ENCODE results near the gene RNF123. TPM values are rescaled to one million over a fixed set of nuclear protein-coding genes. Genes with fewer than 3 reads are reported as not detected.
"Not testable (repeated sequence)": the region's sequence is repeated elsewhere in the genome, so short reads cannot be mapped to it uniquely, and the experiment has no call there.

Gene RNF123
- total and polyA plus RNA-seq, 4 donors: 34.3 to 104 (median 40.2) TPM

GRCh38 chr3:49681543-49681942, 7.8 kb upstream of the RNF123 start:
- no peak overlapping the region for H3K27ac ChIP-seq (ENCODE audit: low read depth in 1 of 2, low read length in 2 of 2)
- H3K36me3 ChIP-seq (ENCODE audit: control insufficient read depth in 4 of 4, insufficient read depth in 3 of 4, low read depth in 1 of 4, low read length in 3 of 4): peaks cover 15 to 74% (median 56%) of the 10 kb centered on the region in 4 donors
- H3K9me3 ChIP-seq (ENCODE audit: control insufficient read depth in 4 of 4, low read length in 3 of 4): no peaks in the 10 kb centered on the region
- H3K9ac ChIP-seq (ENCODE audit: low read depth in 1 of 2, low read length in 2 of 2): no peak overlapping the region
- H3K27me3 ChIP-seq (ENCODE audit: control insufficient read depth in 4 of 4, insufficient read depth in 4 of 4, low read length in 3 of 4): no peaks in the 10 kb centered on the region
- 87% methylated on average over 4 of the region's 4 CpGs for WGBS
- no peak overlapping the region for H3K4me3 ChIP-seq (ENCODE audit: low read depth in 1 of 3, low read length in 3 of 3)
- peaks cover 0 to 5% (median under 1%) of the 10 kb centered on the region in 4 donors for H3K4me1 ChIP-seq (ENCODE audit: control insufficient read depth in 4 of 4, insufficient read depth in 4 of 4, low read length in 3 of 4)
- no peak for DNase-seq (ENCODE audit: low spot score)
- TF ChIP-seq JUND (IDR thresholded peaks at IDR 0.05): no peak

DNA sequence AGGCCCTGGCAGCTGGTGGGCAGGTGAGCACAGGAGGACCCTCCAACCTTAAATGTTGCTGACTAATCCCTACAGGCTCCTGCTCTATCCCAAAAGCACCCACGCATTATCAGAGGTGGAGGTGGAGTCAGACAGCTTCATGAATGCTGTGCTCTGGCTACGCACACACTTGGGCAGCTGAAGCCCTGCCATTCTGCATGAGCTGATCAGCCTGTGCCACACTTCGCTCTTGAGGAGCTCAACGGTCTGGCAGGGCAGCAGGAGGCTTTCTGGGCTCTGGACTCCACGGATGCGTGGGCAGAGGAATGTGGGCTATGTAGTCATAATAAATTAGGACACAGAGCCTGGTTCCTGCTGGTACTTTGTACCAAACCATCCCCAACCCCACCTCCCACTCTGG, 6.2 kb upstream of the RNF123 start:
- Histone ChIP-seq H3K9ac (ENCODE audit: low read depth in 1 of 2, low read length in 2 of 2) (no peak overlapping the region), H3K27ac (ENCODE audit: low read depth in 1 of 2, low read length in 2 of 2) (no peak overlapping the region), H3K4me3 (ENCODE audit: low read depth in 1 of 3, low read length in 3 of 3) (no peak overlapping the region), H3K27me3 (ENCODE audit: control insufficient read depth in 4 of 4, insufficient read depth in 4 of 4, low read length in 3 of 4) (no peaks in the 10 kb centered on the region), H3K36me3 (ENCODE audit: control insufficient read depth in 4 of 4, insufficient read depth in 3 of 4, low read depth in 1 of 4, low read length in 3 of 4) (peaks cover 18 to 60% (median 51%) of the 10 kb centered on the region in 4 donors), H3K9me3 (ENCODE audit: control insufficient read depth in 4 of 4, low read length in 3 of 4) (no peaks in the 10 kb centered on the region), H3K4me1 (ENCODE audit: control insufficient read depth in 4 of 4, insufficient read depth in 4 of 4, low read length in 3 of 4) (peaks cover 3 to 15% (median 7%) of the 10 kb centered on the region in 4 donors)
- no peak for DNase-seq (ENCODE audit: low spot score)
- TF ChIP-seq HNF4G (IDR thresholded peaks at IDR 0.05) (no peak), SP1 (IDR thresholded peaks at IDR 0.05) (no peak)
- WGBS: 89% methylated on average over 6 of the region's 6 CpGs

DNA sequence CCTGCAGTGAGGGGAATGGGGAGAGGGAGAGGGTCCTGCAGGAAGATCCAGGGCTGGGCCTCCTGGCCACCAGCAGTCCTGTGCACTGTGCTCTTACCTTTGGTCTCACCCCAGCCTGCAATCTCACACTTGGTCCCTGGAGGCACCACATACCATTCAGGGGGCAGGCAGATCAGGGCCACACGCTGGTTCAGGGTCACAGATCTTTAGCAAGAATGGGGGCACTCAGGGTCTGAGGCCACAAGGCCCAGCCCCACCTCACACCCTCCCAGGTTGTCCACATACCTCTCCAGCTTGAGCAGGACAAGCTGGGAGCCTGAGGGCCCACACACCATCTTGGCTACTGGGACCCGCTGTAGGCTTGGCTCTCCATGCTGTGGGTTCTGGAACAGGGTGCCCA, 4.9 kb upstream of the RNF123 start:
- not testable (repeated sequence) for H3K9me3 ChIP-seq (ENCODE audit: control insufficient read depth in 4 of 4, low read length in 3 of 4); H3K9ac ChIP-seq (ENCODE audit: low read depth in 1 of 2, low read length in 2 of 2); H3K27ac ChIP-seq (ENCODE audit: low read depth in 1 of 2, low read length in 2 of 2); H3K4me3 ChIP-seq (ENCODE audit: low read depth in 1 of 3, low read length in 3 of 3); DNase-seq (ENCODE audit: low spot score); H3K27me3 ChIP-seq (ENCODE audit: control insufficient read depth in 4 of 4, insufficient read depth in 4 of 4, low read length in 3 of 4)
- WGBS: 99% methylated on average over 2 of the region's 2 CpGs
- Histone ChIP-seq H3K36me3 (ENCODE audit: control insufficient read depth in 4 of 4, insufficient read depth in 3 of 4, low read depth in 1 of 4, low read length in 3 of 4) (peaks cover 18 to 48% (median 42%) of the 10 kb centered on the region in 4 donors), H3K4me1 (ENCODE audit: control insufficient read depth in 4 of 4, insufficient read depth in 4 of 4, low read length in 3 of 4) (peaks cover 3 to 15% (median 7%) of the 10 kb centered on the region in 4 donors)

- WGBS: 95% methylated on average over 10 of the region's 10 CpGs
- H3K27ac ChIP-seq (ENCODE audit: low read depth in 1 of 2, low read length in 2 of 2); H3K9ac ChIP-seq (ENCODE audit: low read depth in 1 of 2, low read length in 2 of 2); H3K4me3 ChIP-seq (ENCODE audit: low read depth in 1 of 3, low read length in 3 of 3); H3K9me3 ChIP-seq (ENCODE audit: control insufficient read depth in 4 of 4, low read length in 3 of 4); H3K27me3 ChIP-seq (ENCODE audit: control insufficient read depth in 4 of 4, insufficient read depth in 4 of 4, low read length in 3 of 4); DNase-seq (ENCODE audit: low spot score): not testable (repeated sequence)
- peaks cover 3 to 21% (median 11%) of the 10 kb centered on the region in 4 donors for H3K4me1 ChIP-seq (ENCODE audit: control insufficient read depth in 4 of 4, insufficient read depth in 4 of 4, low read length in 3 of 4)
- peaks cover 14 to 42% (median 40%) of the 10 kb centered on the region in 4 donors for H3K36me3 ChIP-seq (ENCODE audit: control insufficient read depth in 4 of 4, insufficient read depth in 3 of 4, low read depth in 1 of 4, low read length in 3 of 4)
These were observed 4.3 kb upstream of the RNF123 start for GRCh38 chr3:49685103-49685502.

DNA sequence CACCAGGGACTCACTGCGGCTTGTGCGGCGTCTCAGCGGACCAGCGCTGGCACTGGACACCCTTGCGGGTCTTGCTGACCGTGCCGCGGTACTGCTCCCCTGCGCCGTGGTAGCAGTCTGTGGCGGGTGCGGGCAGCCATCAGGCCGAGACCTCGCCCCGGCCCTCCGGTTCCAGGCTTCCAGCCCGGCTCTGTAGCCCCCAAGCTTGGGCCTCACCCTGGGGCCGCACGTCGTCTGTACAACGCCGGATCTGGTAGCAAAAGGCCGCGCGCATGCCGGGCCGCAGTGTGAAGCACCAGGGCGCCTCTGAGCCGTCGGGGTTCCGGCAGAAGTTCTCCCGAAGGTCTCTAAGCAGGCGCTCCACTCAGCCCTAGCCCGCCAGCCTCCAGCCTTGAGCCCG, 3.5 kb upstream of the RNF123 start:
- not testable (repeated sequence) for H3K9ac ChIP-seq (ENCODE audit: low read depth in 1 of 2, low read length in 2 of 2); H3K27me3 ChIP-seq (ENCODE audit: control insufficient read depth in 4 of 4, insufficient read depth in 4 of 4, low read length in 3 of 4); H3K9me3 ChIP-seq (ENCODE audit: control insufficient read depth in 4 of 4, low read length in 3 of 4); H3K27ac ChIP-seq (ENCODE audit: low read depth in 1 of 2, low read length in 2 of 2); DNase-seq (ENCODE audit: low spot score); H3K4me3 ChIP-seq (ENCODE audit: low read depth in 1 of 3, low read length in 3 of 3)
- WGBS: 55% methylated on average over 33 of the region's 36 CpGs
- H3K36me3 ChIP-seq (ENCODE audit: control insufficient read depth in 4 of 4, insufficient read depth in 3 of 4, low read depth in 1 of 4, low read length in 3 of 4): peaks cover 14 to 35% (median 32%) of the 10 kb centered on the region in 4 donors
- peaks cover 5 to 24% (median 19%) of the 10 kb centered on the region in 4 donors for H3K4me1 ChIP-seq (ENCODE audit: control insufficient read depth in 4 of 4, insufficient read depth in 4 of 4, low read length in 3 of 4)

- DNase-seq (ENCODE audit: low spot score): peak; percentile 68
- H3K36me3 ChIP-seq (ENCODE audit: control insufficient read depth in 4 of 4, insufficient read depth in 3 of 4, low read depth in 1 of 4, low read length in 3 of 4): peaks cover 14 to 30% (median 28%) of the 10 kb centered on the region in 4 donors
- peaks cover 7 to 29% (median 24%) of the 10 kb centered on the region in 4 donors for H3K4me1 ChIP-seq (ENCODE audit: control insufficient read depth in 4 of 4, insufficient read depth in 4 of 4, low read length in 3 of 4)
- WGBS: 44% methylated on average over 25 of the region's 29 CpGs
- H3K27ac ChIP-seq (ENCODE audit: low read depth in 1 of 2, low read length in 2 of 2); H3K9ac ChIP-seq (ENCODE audit: low read depth in 1 of 2, low read length in 2 of 2); H3K27me3 ChIP-seq (ENCODE audit: control insufficient read depth in 4 of 4, insufficient read depth in 4 of 4, low read length in 3 of 4); H3K9me3 ChIP-seq (ENCODE audit: control insufficient read depth in 4 of 4, low read length in 3 of 4): not testable (repeated sequence)
- peak overlapping the region in 1 of 3 donors; percentile 92 for H3K4me3 ChIP-seq (ENCODE audit: low read depth in 1 of 3, low read length in 3 of 3)
These were observed 3.0 kb upstream of the RNF123 start for GRCh38 chr3:49686346-49686745.

GRCh38 chr3:49686769-49687423, 2.5 kb upstream of the RNF123 start:
- 24% methylated on average over 44 of the region's 44 CpGs for WGBS
- H3K4me3 ChIP-seq (ENCODE audit: low read depth in 1 of 3, low read length in 3 of 3): peak overlapping the region in 2 of 3 donors; percentile 21 to 92
- peak; percentile 88 for DNase-seq (ENCODE audit: low spot score)
- peaks cover 8 to 33% (median 26%) of the 10 kb centered on the region in 4 donors for H3K4me1 ChIP-seq (ENCODE audit: control insufficient read depth in 4 of 4, insufficient read depth in 4 of 4, low read length in 3 of 4)
- peak overlapping the region in 1 of 2 donors; percentile 88 for H3K27ac ChIP-seq (ENCODE audit: low read depth in 1 of 2, low read length in 2 of 2)
- H3K36me3 ChIP-seq (ENCODE audit: control insufficient read depth in 4 of 4, insufficient read depth in 3 of 4, low read depth in 1 of 4, low read length in 3 of 4): peaks cover 14 to 26% (median 23%) of the 10 kb centered on the region in 4 donors
- not testable (repeated sequence) for H3K27me3 ChIP-seq (ENCODE audit: control insufficient read depth in 4 of 4, insufficient read depth in 4 of 4, low read length in 3 of 4); H3K9me3 ChIP-seq (ENCODE audit: control insufficient read depth in 4 of 4, low read length in 3 of 4); H3K9ac ChIP-seq (ENCODE audit: low read depth in 1 of 2, low read length in 2 of 2)

DNA sequence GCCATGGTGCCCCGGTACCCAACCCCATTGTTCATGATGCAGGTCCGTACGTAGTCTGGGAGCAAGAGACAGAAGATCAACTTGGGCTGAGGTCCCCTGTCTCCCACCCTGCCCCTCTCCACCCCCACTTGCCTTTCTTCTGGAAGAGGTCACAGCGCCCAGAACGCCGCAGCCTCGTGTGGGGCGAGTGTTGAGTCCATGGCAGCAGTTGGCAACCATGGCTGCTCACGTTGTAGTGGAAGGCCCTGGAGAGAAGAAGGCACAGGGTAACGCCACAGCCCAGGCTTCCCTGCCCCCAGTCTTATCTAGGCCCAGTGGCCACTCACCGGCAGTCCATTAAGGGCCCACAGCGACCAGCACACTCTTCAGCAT, 1.9 kb upstream of the RNF123 start:
- 63% methylated on average over 12 of the region's 12 CpGs for WGBS
- Histone ChIP-seq H3K27ac (ENCODE audit: low read depth in 1 of 2, low read length in 2 of 2) (peak overlapping the region; percentile 68 to 88), H3K36me3 (ENCODE audit: control insufficient read depth in 4 of 4, insufficient read depth in 3 of 4, low read depth in 1 of 4, low read length in 3 of 4) (peaks cover 14 to 21% (median 18%) of the 10 kb centered on the region in 4 donors), H3K4me3 (ENCODE audit: low read depth in 1 of 3, low read length in 3 of 3) (peak overlapping the region; percentile 21 to 92 (median 76)), H3K4me1 (ENCODE audit: control insufficient read depth in 4 of 4, insufficient read depth in 4 of 4, low read length in 3 of 4) (peaks cover 8 to 33% (median 26%) of the 10 kb centered on the region in 4 donors)
- H3K27me3 ChIP-seq (ENCODE audit: control insufficient read depth in 4 of 4, insufficient read depth in 4 of 4, low read length in 3 of 4); H3K9me3 ChIP-seq (ENCODE audit: control insufficient read depth in 4 of 4, low read length in 3 of 4); DNase-seq (ENCODE audit: low spot score); H3K9ac ChIP-seq (ENCODE audit: low read depth in 1 of 2, low read length in 2 of 2): not testable (repeated sequence)
